Smooth muscle cell of the umbilical artery (primary cell): ENCODE data around the gene PHF5A. TPM values are rescaled to one million over a fixed set of nuclear protein-coding genes. Genes with fewer than 3 reads are reported as not detected.

ENCODE experiments used
- total RNA-seq: library from RNA; depleted of rRNA; stranded (reverse); fragments of >200 nt; gene quantifications from 2 replicates; pipeline ENCODE4 v1.2.3, GENCODE V29; 2014

The PHF5A gene
- 40.7 and 54.6 TPM in 2 replicates for total RNA-seq

GRCh38 chr22:41468381-41469217, at the start of gene PHF5A, which contains the start of gene ACO2:
Gene PHF5A, minus strand, starts transcription at chr22:41468692. Its CDS starts 39 bp downstream, at chr22:41468653.
Gene ACO2, plus strand, starts transcription at chr22:41469117. Its CDS starts 30 bp downstream, at chr22:41469147.

GRCh38 chr22:41446639-41447434, 21.7 kb downstream of the PHF5A start, which contains the start of gene TOB2:
Gene TOB2, minus strand, starts transcription at chr22:41446801. Its CDS starts 9,456 bp downstream, at chr22:41437345.

Other genes starting within 250 kb of the PHF5A start
- gene CHADL, start 227.8 kb downstream of the PHF5A start, total RNA-seq = 0.97 and 3.0 TPM in 2 replicates
- gene RANGAP1, start 182.5 kb downstream of the PHF5A start, total RNA-seq = 24.9 and 70.8 TPM in 2 replicates
- 29.7 and 64.6 TPM in 2 replicates for gene ZC3H7B, start 167.2 kb downstream of the PHF5A start, total RNA-seq
- gene TEF, start 86.8 kb downstream of the PHF5A start, total RNA-seq = 4.8 and 5.5 TPM in 2 replicates
- 12.5 and 27.6 TPM in 2 replicates for gene TOB2, start 21.9 kb downstream of the PHF5A start, total RNA-seq
- gene ACO2, start 425 bp upstream of the PHF5A start, total RNA-seq = 75.7 and 93.2 TPM in 2 replicates
- 20.5 and 22.7 TPM in 2 replicates for gene POLR3H, start 75.8 kb upstream of the PHF5A start, total RNA-seq
- gene CSDC2, start 92.3 kb upstream of the PHF5A start, total RNA-seq = 0.46 and 0.89 TPM in 2 replicates
- gene PMM1, start 121.1 kb upstream of the PHF5A start, total RNA-seq = 14.8 and 16.1 TPM in 2 replicates
- 11.6 and 23.2 TPM in 2 replicates for gene DESI1, start 152.4 kb upstream of the PHF5A start, total RNA-seq
- 288 and 308 TPM in 2 replicates for gene XRCC6, start 152.6 kb upstream of the PHF5A start, total RNA-seq
- 65.6 and 81.0 TPM in 2 replicates for gene SNU13, start 220.2 kb upstream of the PHF5A start, total RNA-seq
- gene MEI1, start 230.8 kb upstream of the PHF5A start, total RNA-seq = 0.28 and 0.30 TPM in 2 replicates